ENCODE results near the gene COL23A1.

The COL23A1 gene

GRCh38 chr5:178511172-178511571 is 79.0 kb downstream of the COL23A1 start:
- peaks cover 2% of the 10 kb centered on the region for H3K9me3 ChIP-seq (ENCODE audit: control insufficient read depth, low read length)
- H3K4me1 ChIP-seq (ENCODE audit: control insufficient read depth, insufficient read depth, low read length): peaks cover 8% of the 10 kb centered on the region
- 69 to 71% methylated on average over 3 of the region's 3 CpGs for WGBS, 2 experiments
- no peak overlapping the region for H3K27ac ChIP-seq (ENCODE audit: insufficient read depth, low read depth, low read length, poor library complexity, severe bottlenecking)
- H3K4me3 ChIP-seq (ENCODE audit: insufficient read depth, low read depth, low read length): no peak overlapping the region
- H3K36me3 ChIP-seq (ENCODE audit: control insufficient read depth, insufficient read depth, low read length): no peaks in the 10 kb centered on the region
- H3K27me3 ChIP-seq (ENCODE audit: control insufficient read depth, insufficient read depth, low read length, poor library complexity, severe bottlenecking): no peaks in the 10 kb centered on the region

- WGBS, 2 experiments: 93 to 94% methylated on average over 15 of the region's 15 CpGs
- Histone ChIP-seq H3K27ac (ENCODE audit: insufficient read depth, low read depth, low read length, poor library complexity, severe bottlenecking) (no peak overlapping the region), H3K36me3 (ENCODE audit: control insufficient read depth, insufficient read depth, low read length) (no peaks in the 10 kb centered on the region)
Measured at GRCh38 chr5:178509491-178510057, 80.6 kb downstream of the COL23A1 start.

GRCh38 chr5:178507151-178507932 is 82.9 kb downstream of the COL23A1 start:
- WGBS, 2 experiments: 92 to 93% methylated on average over 12 of the region's 12 CpGs
- no peak overlapping the region for H3K27ac ChIP-seq (ENCODE audit: insufficient read depth, low read depth, low read length, poor library complexity, severe bottlenecking)
- peaks cover 13% of the 10 kb centered on the region for H3K4me1 ChIP-seq (ENCODE audit: control insufficient read depth, insufficient read depth, low read length)
- H3K36me3 ChIP-seq (ENCODE audit: control insufficient read depth, insufficient read depth, low read length): no peaks in the 10 kb centered on the region
- H3K4me3 ChIP-seq (ENCODE audit: insufficient read depth, low read depth, low read length): no peak overlapping the region
- no peaks in the 10 kb centered on the region for H3K9me3 ChIP-seq (ENCODE audit: control insufficient read depth, low read length)
- H3K27me3 ChIP-seq (ENCODE audit: control insufficient read depth, insufficient read depth, low read length, poor library complexity, severe bottlenecking): no peaks in the 10 kb centered on the region

More at GRCh38 chr5:178509491-178510057, 80.6 kb downstream of the COL23A1 start:
- H3K4me3 ChIP-seq (ENCODE audit: insufficient read depth, low read depth, low read length): no peak overlapping the region
- H3K27me3 ChIP-seq (ENCODE audit: control insufficient read depth, insufficient read depth, low read length, poor library complexity, severe bottlenecking): no peaks in the 10 kb centered on the region
- peaks cover 2% of the 10 kb centered on the region for H3K9me3 ChIP-seq (ENCODE audit: control insufficient read depth, low read length)
- H3K4me1 ChIP-seq (ENCODE audit: control insufficient read depth, insufficient read depth, low read length): peaks cover 12% of the 10 kb centered on the region

- Histone ChIP-seq H3K4me3 (ENCODE audit: insufficient read depth, low read depth, low read length) (no peak overlapping the region), H3K36me3 (ENCODE audit: control insufficient read depth, insufficient read depth, low read length) (no peaks in the 10 kb centered on the region), H3K4me1 (ENCODE audit: control insufficient read depth, insufficient read depth, low read length) (peaks cover 12% of the 10 kb centered on the region), H3K27ac (ENCODE audit: insufficient read depth, low read depth, low read length, poor library complexity, severe bottlenecking) (no peak overlapping the region), H3K27me3 (ENCODE audit: control insufficient read depth, insufficient read depth, low read length, poor library complexity, severe bottlenecking) (no peaks in the 10 kb centered on the region), H3K9me3 (ENCODE audit: control insufficient read depth, low read length) (no peaks in the 10 kb centered on the region)
- WGBS, 2 experiments: 94 to 95% methylated on average over 13 of the region's 13 CpGs
Measured at GRCh38 chr5:178505639-178506407, 84.4 kb downstream of the COL23A1 start.

GRCh38 chr5:178504340-178504960 is 85.7 kb downstream of the COL23A1 start:
- no peaks in the 10 kb centered on the region for H3K36me3 ChIP-seq (ENCODE audit: control insufficient read depth, insufficient read depth, low read length)
- H3K27ac ChIP-seq (ENCODE audit: insufficient read depth, low read depth, low read length, poor library complexity, severe bottlenecking): no peak overlapping the region
- H3K9me3 ChIP-seq (ENCODE audit: control insufficient read depth, low read length): no peaks in the 10 kb centered on the region
- H3K4me3 ChIP-seq (ENCODE audit: insufficient read depth, low read depth, low read length): no peak overlapping the region
- no peaks in the 10 kb centered on the region for H3K27me3 ChIP-seq (ENCODE audit: control insufficient read depth, insufficient read depth, low read length, poor library complexity, severe bottlenecking)
- H3K4me1 ChIP-seq (ENCODE audit: control insufficient read depth, insufficient read depth, low read length): peaks cover 10% of the 10 kb centered on the region
- 89 to 91% methylated on average over 11 of the region's 11 CpGs for WGBS, 2 experiments

GRCh38 chr5:178502401-178503100 is 87.6 kb downstream of the COL23A1 start:
- H3K9me3 ChIP-seq (ENCODE audit: control insufficient read depth, low read length): no peaks in the 10 kb centered on the region
- H3K27me3 ChIP-seq (ENCODE audit: control insufficient read depth, insufficient read depth, low read length, poor library complexity, severe bottlenecking): no peaks in the 10 kb centered on the region
- peaks cover 10% of the 10 kb centered on the region for H3K4me1 ChIP-seq (ENCODE audit: control insufficient read depth, insufficient read depth, low read length)
- WGBS, 2 experiments: 94 to 96% methylated on average over 21 of the region's 21 CpGs
- no peak overlapping the region for H3K4me3 ChIP-seq (ENCODE audit: insufficient read depth, low read depth, low read length)
- H3K36me3 ChIP-seq (ENCODE audit: control insufficient read depth, insufficient read depth, low read length): no peaks in the 10 kb centered on the region
- no peak overlapping the region for H3K27ac ChIP-seq (ENCODE audit: insufficient read depth, low read depth, low read length, poor library complexity, severe bottlenecking)

GRCh38 chr5:178499352-178499751 is 90.8 kb downstream of the COL23A1 start:
- Histone ChIP-seq H3K4me3 (ENCODE audit: insufficient read depth, low read depth, low read length) (no peak overlapping the region), H3K9me3 (ENCODE audit: control insufficient read depth, low read length) (no peaks in the 10 kb centered on the region), H3K27me3 (ENCODE audit: control insufficient read depth, insufficient read depth, low read length, poor library complexity, severe bottlenecking) (no peaks in the 10 kb centered on the region), H3K27ac (ENCODE audit: insufficient read depth, low read depth, low read length, poor library complexity, severe bottlenecking) (no peak overlapping the region), H3K36me3 (ENCODE audit: control insufficient read depth, insufficient read depth, low read length) (no peaks in the 10 kb centered on the region), H3K4me1 (ENCODE audit: control insufficient read depth, insufficient read depth, low read length) (peaks cover 4% of the 10 kb centered on the region)
- WGBS, 2 experiments: 95 to 97% methylated on average over 6 of the region's 6 CpGs

- no peak overlapping the region for H3K27ac ChIP-seq (ENCODE audit: insufficient read depth, low read depth, low read length, poor library complexity, severe bottlenecking)
- H3K36me3 ChIP-seq (ENCODE audit: control insufficient read depth, insufficient read depth, low read length): no peaks in the 10 kb centered on the region
- H3K9me3 ChIP-seq (ENCODE audit: control insufficient read depth, low read length): no peaks in the 10 kb centered on the region
- H3K4me1 ChIP-seq (ENCODE audit: control insufficient read depth, insufficient read depth, low read length): no peaks in the 10 kb centered on the region
- no peak overlapping the region for H3K4me3 ChIP-seq (ENCODE audit: insufficient read depth, low read depth, low read length)
- WGBS, 2 experiments: 90 to 93% methylated on average over 1 of the region's 1 CpG
- H3K27me3 ChIP-seq (ENCODE audit: control insufficient read depth, insufficient read depth, low read length, poor library complexity, severe bottlenecking): no peaks in the 10 kb centered on the region
Measured at GRCh38 chr5:178496642-178497041, 93.6 kb downstream of the COL23A1 start.

- Histone ChIP-seq H3K27ac (ENCODE audit: insufficient read depth, low read depth, low read length, poor library complexity, severe bottlenecking) (no peak overlapping the region), H3K27me3 (ENCODE audit: control insufficient read depth, insufficient read depth, low read length, poor library complexity, severe bottlenecking) (no peaks in the 10 kb centered on the region), H3K9me3 (ENCODE audit: control insufficient read depth, low read length) (no peaks in the 10 kb centered on the region), H3K4me3 (ENCODE audit: insufficient read depth, low read depth, low read length) (no peak overlapping the region), H3K36me3 (ENCODE audit: control insufficient read depth, insufficient read depth, low read length) (no peaks in the 10 kb centered on the region), H3K4me1 (ENCODE audit: control insufficient read depth, insufficient read depth, low read length) (no peaks in the 10 kb centered on the region)
- WGBS, 2 experiments: 90 to 93% methylated on average over 4 of the region's 5 CpGs
Measured at GRCh38 chr5:178496214-178496613, 94.0 kb downstream of the COL23A1 start.

Data from ectodermal cell (in vitro differentiated cells).